ENCODE measurements around the gene RTTN. TPM values are rescaled to one million over a fixed set of nuclear protein-coding genes. Genes with fewer than 3 reads are reported as not detected.
"Not testable (repeated sequence)": the region's sequence is repeated elsewhere in the genome, so short reads cannot be mapped to it uniquely, and the experiment has no call there.

Gene RTTN
- total RNA-seq, 1 donor from 2014 or later, result 8.8 TPM

DNA sequence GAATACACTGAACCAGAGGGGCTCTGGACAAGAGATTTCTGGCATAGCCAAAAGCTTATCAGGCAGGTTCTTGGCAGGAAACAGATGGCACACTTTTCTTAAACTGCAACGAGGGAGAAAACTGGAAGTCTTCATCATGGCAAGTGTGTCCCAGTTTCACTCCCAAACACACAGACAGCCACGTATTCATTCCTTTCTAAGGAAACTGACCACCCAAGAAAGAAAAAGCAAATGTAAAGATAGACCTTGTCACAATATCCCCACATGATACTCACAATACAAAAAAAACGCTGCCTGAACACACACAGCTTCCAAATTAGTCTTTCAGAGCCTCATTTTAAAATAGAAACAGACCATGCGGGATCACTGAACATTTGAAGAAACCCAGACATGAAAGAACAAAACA, 40.6 kb upstream of the RTTN start:
- Mint-ChIP-seq H3K27me3 (ENCODE audit: unreplicated experiment) (no peaks in the 10 kb centered on the region), H3K27ac (ENCODE audit: unreplicated experiment) (peak overlapping the region; percentile 70)

DNA sequence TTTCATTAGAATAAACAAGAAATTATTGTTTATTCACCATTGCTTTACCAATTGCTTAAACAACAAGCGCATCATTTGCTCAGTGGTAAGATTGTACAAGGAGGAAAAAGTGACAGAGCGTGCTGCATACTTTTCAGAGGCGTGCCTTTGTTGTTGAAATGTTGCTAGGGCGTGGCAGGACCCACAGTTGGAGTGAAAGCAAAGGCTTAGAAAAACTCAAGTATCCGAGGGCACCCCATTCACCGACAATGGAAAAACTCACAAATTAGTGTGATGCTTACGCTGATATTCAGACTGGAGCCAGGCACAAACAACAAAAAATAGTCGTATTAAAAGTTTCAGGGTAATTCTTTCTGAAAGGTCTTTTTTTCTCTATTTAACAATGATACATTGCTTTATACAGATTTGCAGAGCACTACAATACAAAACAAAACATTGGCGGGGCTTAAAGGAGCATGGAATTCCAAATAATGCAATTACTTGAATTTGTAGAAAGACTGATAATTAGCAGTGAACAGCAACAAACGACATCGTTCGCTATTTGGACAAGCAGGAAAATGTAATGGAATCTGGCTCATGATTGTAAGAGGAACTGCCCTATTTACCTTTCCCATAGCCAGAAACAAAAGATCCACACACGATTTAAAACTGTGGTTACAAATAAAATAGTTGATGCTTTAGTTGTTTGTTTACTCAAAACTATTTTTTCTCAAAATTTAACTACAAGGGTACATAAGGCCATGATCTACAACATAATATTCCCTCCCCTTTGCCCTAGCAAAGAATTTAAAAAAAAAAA, 37.8 kb upstream of the RTTN start:
- Mint-ChIP-seq H3K27me3 (ENCODE audit: unreplicated experiment) (peaks cover 18% of the 10 kb centered on the region), H3K36me3 (ENCODE audit: unreplicated experiment) (peaks cover 3% of the 10 kb centered on the region), H3K9me3 (ENCODE audit: unreplicated experiment) (peaks cover 3% of the 10 kb centered on the region), H3K27ac (ENCODE audit: unreplicated experiment) (peak overlapping the region; percentile 91), H3K4me3 (ENCODE audit: unreplicated experiment) (peak overlapping the region; percentile 52), H3K4me1 (ENCODE audit: unreplicated experiment) (peaks cover 49% of the 10 kb centered on the region)
- TF ChIP-seq, protein P1, sequence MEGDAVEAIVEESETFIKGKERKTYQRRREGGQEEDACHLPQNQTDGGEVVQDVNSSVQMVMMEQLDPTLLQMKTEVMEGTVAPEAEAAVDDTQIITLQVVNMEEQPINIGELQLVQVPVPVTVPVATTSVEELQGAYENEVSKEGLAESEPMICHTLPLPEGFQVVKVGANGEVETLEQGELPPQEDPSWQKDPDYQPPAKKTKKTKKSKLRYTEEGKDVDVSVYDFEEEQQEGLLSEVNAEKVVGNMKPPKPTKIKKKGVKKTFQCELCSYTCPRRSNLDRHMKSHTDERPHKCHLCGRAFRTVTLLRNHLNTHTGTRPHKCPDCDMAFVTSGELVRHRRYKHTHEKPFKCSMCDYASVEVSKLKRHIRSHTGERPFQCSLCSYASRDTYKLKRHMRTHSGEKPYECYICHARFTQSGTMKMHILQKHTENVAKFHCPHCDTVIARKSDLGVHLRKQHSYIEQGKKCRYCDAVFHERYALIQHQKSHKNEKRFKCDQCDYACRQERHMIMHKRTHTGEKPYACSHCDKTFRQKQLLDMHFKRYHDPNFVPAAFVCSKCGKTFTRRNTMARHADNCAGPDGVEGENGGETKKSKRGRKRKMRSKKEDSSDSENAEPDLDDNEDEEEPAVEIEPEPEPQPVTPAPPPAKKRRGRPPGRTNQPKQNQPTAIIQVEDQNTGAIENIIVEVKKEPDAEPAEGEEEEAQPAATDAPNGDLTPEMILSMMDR (IDR thresholded peaks at IDR 0.05), result no peak
- no peak for DNase-seq (ENCODE audit: extremely low spot score, unreplicated experiment)

More for the DNA sequence above, 40.6 kb upstream of the RTTN start:
- H3K9me3 Mint-ChIP-seq (ENCODE audit: unreplicated experiment), result no peaks in the 10 kb centered on the region
- peaks cover 3% of the 10 kb centered on the region for H3K36me3 Mint-ChIP-seq (ENCODE audit: unreplicated experiment)
- no peak overlapping the region for H3K4me3 Mint-ChIP-seq (ENCODE audit: unreplicated experiment)
- H3K4me1 Mint-ChIP-seq (ENCODE audit: unreplicated experiment), result peaks cover 57% of the 10 kb centered on the region
- TF ChIP-seq, protein P1 (IDR thresholded peaks at IDR 0.05), result no peak
- DNase-seq (ENCODE audit: extremely low spot score, unreplicated experiment), result no peak

DNA sequence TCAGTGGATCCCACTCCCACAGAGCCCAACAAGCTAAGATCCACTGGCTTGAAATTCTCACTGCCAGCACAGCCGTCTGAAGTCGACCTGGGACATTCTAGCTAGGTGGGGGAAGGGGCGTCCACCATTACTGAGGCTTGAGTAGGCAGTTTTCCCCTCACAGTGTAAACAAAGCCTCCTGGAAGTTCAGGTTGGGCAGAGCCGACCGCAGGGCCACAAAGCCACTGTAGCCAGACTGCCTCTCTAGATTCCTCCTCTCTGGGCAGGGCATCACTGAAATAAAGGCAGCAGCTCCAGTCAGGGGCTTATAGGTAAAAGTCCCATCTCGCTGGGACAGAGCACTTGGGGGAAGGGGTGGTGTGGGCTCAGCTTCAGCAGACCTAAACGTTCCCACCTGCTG, 31.4 kb upstream of the RTTN start:
- not testable (repeated sequence) for H3K4me3 Mint-ChIP-seq (ENCODE audit: unreplicated experiment); H3K36me3 Mint-ChIP-seq (ENCODE audit: unreplicated experiment); DNase-seq (ENCODE audit: extremely low spot score, unreplicated experiment); H3K27ac Mint-ChIP-seq (ENCODE audit: unreplicated experiment); H3K9me3 Mint-ChIP-seq (ENCODE audit: unreplicated experiment); H3K4me1 Mint-ChIP-seq (ENCODE audit: unreplicated experiment)
- peaks cover 54% of the 10 kb centered on the region for H3K27me3 Mint-ChIP-seq (ENCODE audit: unreplicated experiment)

GRCh38 chr18:70235478-70235877, 30.0 kb upstream of the RTTN start:
- H3K4me3 Mint-ChIP-seq (ENCODE audit: unreplicated experiment), result no peak overlapping the region
- peaks cover 67% of the 10 kb centered on the region for H3K27me3 Mint-ChIP-seq (ENCODE audit: unreplicated experiment)
- H3K36me3 Mint-ChIP-seq (ENCODE audit: unreplicated experiment), result peaks cover 2% of the 10 kb centered on the region
- no peak for DNase-seq (ENCODE audit: extremely low spot score, unreplicated experiment)
- H3K4me1 Mint-ChIP-seq (ENCODE audit: unreplicated experiment), result peaks cover 7% of the 10 kb centered on the region
- peaks cover under 1% of the 10 kb centered on the region for H3K9me3 Mint-ChIP-seq (ENCODE audit: unreplicated experiment)
- TF ChIP-seq, protein P1 (IDR thresholded peaks at IDR 0.05), result no peak
- no peak overlapping the region for H3K27ac Mint-ChIP-seq (ENCODE audit: unreplicated experiment)

DNA sequence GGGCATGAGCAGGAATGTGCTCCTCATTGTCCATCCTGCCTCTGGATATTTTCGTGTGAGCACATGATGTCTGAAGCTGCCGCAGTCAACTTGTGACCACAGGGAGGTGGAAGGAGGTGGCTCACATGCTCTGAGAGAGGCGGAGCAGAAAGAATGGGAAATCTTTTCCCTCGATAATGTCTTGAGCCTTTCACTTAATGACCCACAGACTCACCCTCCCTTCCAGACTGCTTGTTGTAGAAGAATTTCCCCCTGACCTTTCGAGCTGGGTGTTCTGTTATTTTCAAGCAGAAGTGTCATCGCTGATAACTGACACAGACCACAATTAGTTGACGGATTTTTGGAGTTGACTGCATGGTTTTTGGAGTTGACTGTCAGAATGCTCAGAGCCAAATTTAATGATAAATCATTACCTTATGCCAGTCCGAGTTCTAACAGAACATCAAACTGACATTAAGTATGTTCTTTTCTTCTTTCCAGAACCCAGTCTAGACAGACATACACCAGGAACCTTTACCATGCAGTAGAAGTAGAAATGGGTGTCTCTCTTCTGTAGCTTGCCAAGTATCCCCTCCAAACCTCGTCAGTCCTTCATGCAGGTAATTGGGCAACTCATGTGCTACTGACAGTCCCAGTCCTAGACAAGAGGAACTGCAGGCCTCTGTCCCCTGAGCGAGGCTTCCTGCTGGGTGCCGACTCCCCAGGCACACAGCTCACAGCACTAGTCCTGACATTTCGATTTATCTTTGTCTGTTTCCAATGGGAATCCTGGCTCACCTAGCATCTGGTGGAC, 29.4 kb upstream of the RTTN start:
- TF ChIP-seq, protein P1 (IDR thresholded peaks at IDR 0.05), result no peak
- Mint-ChIP-seq H3K36me3 (ENCODE audit: unreplicated experiment) (peaks cover 2% of the 10 kb centered on the region), H3K4me1 (ENCODE audit: unreplicated experiment) (peaks cover 7% of the 10 kb centered on the region), H3K4me3 (ENCODE audit: unreplicated experiment) (no peak overlapping the region), H3K27ac (ENCODE audit: unreplicated experiment) (no peak overlapping the region), H3K9me3 (ENCODE audit: unreplicated experiment) (no peaks in the 10 kb centered on the region), H3K27me3 (ENCODE audit: unreplicated experiment) (peaks cover 66% of the 10 kb centered on the region)
- no peak for DNase-seq (ENCODE audit: extremely low spot score, unreplicated experiment)
